Renal cortical epithelial cell (primary cell): ENCODE data around the gene CCHCR1. TPM values are rescaled to one million over a fixed set of nuclear protein-coding genes. Genes with fewer than 3 reads are reported as not detected.
"Not testable (repeated sequence)": the region's sequence is repeated elsewhere in the genome, so short reads cannot be mapped to it uniquely, and the experiment has no call there.

Experiments used
- DNase-seq: peaks from one replicate; pipeline ENCODE4 v3.0.0-alpha.2; 2011; ENCODE audit warnings: low read depth
- total RNA-seq: library from RNA; depleted of rRNA; stranded (reverse); fragments of >200 nt; gene quantifications from 2 replicates; pipeline ENCODE4 v1.2.3, GENCODE V29; 2014

CCHCR1 gene
- total RNA-seq, result 12.9 and 21.0 TPM in 2 replicates

- no peak for DNase-seq
Observed at GRCh38 chr6:31157513-31158139, at the start of gene CCHCR1. TSS of gene CCHCR1 (minus strand) at chr6:31157802. CDS start at chr6:31157600, 202 bp downstream.

- DNase-seq, result no peak
Observed at GRCh38 chr6:31205638-31206037, 48.0 kb upstream of the CCHCR1 start.

GRCh38 chr6:31204751-31205145, 47.1 kb upstream of the CCHCR1 start:
- DNase-seq, result no peak

GRCh38 chr6:31203345-31203979, 45.9 kb upstream of the CCHCR1 start:
- peak; percentile 96 for DNase-seq

GRCh38 chr6:31202259-31203166, 44.9 kb upstream of the CCHCR1 start:
- peak; percentile 23 for DNase-seq

- not testable (repeated sequence) for DNase-seq
Observed at GRCh38 chr6:31199105-31199452, 41.5 kb upstream of the CCHCR1 start.

GRCh38 chr6:31197559-31198305, 40.1 kb upstream of the CCHCR1 start:
- DNase-seq, result peak; percentile 73

GRCh38 chr6:31196251-31197022, 38.8 kb upstream of the CCHCR1 start:
- DNase-seq, result not testable (repeated sequence)

GRCh38 chr6:31195308-31195979, 37.8 kb upstream of the CCHCR1 start:
- not testable (repeated sequence) for DNase-seq

- DNase-seq, result no peak
Observed at GRCh38 chr6:31194061-31194834, 36.6 kb upstream of the CCHCR1 start.

GRCh38 chr6:31193206-31193605, 35.6 kb upstream of the CCHCR1 start:
- DNase-seq, result no peak

GRCh38 chr6:31192431-31193105, 35.0 kb upstream of the CCHCR1 start:
- DNase-seq, result peak; percentile 72

GRCh38 chr6:31190488-31190887, 32.9 kb upstream of the CCHCR1 start:
- DNase-seq, result no peak

GRCh38 chr6:31189223-31189622, 31.6 kb upstream of the CCHCR1 start:
- not testable (repeated sequence) for DNase-seq

GRCh38 chr6:31187780-31188194, 30.2 kb upstream of the CCHCR1 start:
- DNase-seq, result peak; percentile 80

- DNase-seq, result peak; percentile 87
Observed at GRCh38 chr6:31186052-31186734, 28.6 kb upstream of the CCHCR1 start.

GRCh38 chr6:31185695-31186051, 28.1 kb upstream of the CCHCR1 start:
- DNase-seq, result not testable (repeated sequence)

- not testable (repeated sequence) for DNase-seq
Observed at GRCh38 chr6:31183859-31184258, 26.3 kb upstream of the CCHCR1 start.

- not testable (repeated sequence) for DNase-seq
Observed at GRCh38 chr6:31183287-31183686, 25.7 kb upstream of the CCHCR1 start.
